NOMO-1 (cell line): ENCODE data around the gene CNTNAP2.

ENCODE experiments used
- DNase-seq, 2 experiments: peaks; one replicate each; lab custom pipeline; 2025; ENCODE audit not compliant: unreplicated experiment in 2 of 2; lab: John Stamatoyannopoulos, UW

CNTNAP2 gene

GRCh38 chr7:146116521-146117222 lies at the start of gene CNTNAP2:
CNTNAP2 (plus strand) TSS chr7:146116801; CDS start chr7:146116877, 76 bp downstream.
- peak in 1 of 2 experiments; percentile 11 for DNase-seq

GRCh38 chr7:146067880-146068279 lies 48.7 kb upstream of the CNTNAP2 start:
- no peak for DNase-seq

DNA sequence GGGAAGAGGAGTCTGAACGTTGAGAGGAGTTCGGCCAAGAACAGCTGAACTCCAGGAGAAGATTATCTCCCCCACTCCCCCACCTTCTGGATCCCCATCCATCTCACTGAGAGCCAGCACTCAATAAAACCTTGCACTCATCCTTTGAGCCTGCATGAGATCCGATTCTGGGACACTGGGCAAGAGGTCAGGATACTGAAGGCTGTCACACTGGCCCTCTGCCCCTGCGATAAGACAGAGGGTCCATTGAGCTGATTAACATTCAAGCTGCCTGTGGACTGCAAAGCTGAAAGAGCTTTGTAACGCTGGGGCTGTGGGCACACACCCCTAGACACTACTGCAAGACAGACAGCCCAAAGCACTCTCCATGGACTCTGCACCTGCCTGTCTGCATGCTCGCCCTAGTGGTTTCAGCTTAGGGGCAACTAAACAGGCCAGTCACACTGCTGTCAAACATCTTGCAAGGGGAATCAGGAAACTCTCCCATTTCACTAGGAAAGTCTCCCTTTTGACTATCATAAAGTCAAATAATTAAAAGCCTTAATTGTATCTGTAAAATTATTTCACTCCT lies 42.3 kb upstream of the CNTNAP2 start:
- DNase-seq = no peak

DNA sequence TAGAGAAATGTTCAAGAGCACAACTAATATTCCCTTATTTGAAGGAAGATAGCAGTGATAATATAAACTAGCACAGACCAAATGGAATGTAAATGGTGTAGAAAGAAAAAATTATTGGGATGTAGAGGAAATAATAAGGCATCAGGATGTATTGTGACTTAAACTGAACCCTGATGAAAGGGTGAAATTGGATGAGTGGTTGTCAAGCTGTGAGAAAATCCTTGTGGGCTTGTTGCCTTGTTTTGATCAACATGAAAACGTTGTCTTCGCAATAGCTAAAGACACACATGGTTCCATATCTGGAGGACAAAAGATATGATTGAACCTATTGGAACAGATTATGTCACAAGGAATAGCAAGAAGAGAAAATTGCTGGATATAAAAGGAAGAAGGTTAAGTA lies 40.3 kb upstream of the CNTNAP2 start:
- DNase-seq = no peak

GRCh38 chr7:146084086-146084485 lies 32.5 kb upstream of the CNTNAP2 start:
- DNase-seq = no peak

GRCh38 chr7:146090023-146090645 lies 26.5 kb upstream of the CNTNAP2 start:
- DNase-seq = peak in 1 of 2 experiments; percentile 12

GRCh38 chr7:146094356-146094755 lies 22.2 kb upstream of the CNTNAP2 start:
- no peak for DNase-seq

GRCh38 chr7:146096994-146097393 lies 19.6 kb upstream of the CNTNAP2 start:
- DNase-seq = no peak

- no peak for DNase-seq
Measured at GRCh38 chr7:146106319-146106718, 10.3 kb upstream of the CNTNAP2 start.

DNA sequence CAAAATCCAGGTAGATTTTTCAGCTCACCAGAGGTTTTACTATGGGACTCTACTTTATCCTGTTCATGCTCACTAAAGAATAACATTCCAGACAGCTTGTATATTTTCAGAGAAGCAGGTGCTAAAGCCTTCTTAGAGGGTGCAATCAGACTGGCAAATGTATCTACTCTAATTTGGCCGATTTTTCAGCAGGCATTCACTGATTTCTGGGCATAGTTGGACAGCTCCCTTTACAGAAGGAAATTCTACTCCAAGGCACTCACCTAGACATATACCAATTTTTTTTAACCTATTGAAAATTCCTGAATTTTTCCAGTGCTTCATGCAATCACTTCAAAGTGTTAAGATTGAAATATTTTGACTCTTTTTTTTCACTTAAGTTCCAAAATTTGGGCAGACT lies 3.8 kb upstream of the CNTNAP2 start:
- no peak for DNase-seq

GRCh38 chr7:146115548-146115850 lies 1.1 kb upstream of the CNTNAP2 start:
- DNase-seq = no peak

- DNase-seq = peak in 1 of 2 experiments; percentile 26
Measured at GRCh38 chr7:146115851-146116520, 615 bp upstream of the CNTNAP2 start.

- no peak for DNase-seq
Measured at GRCh38 chr7:146117576-146117975, 975 bp downstream of the CNTNAP2 start.

DNA sequence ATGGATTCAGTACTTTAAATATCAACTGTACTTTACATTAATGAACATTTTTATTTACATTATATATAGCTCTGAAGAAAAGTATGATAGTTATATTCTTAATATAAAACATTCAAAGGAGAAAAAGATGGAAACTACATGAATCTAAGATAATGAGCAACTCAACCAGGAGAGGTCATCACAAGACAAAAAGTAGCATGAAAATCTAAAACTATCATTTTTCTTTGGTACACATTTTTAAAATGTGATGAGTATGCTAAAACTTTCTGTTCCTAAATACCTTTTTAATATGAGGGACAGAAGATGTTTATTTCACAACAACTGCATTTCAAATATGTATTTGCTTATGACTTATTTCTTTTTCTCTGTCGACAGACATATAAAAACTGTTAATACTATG lies 2.4 kb downstream of the CNTNAP2 start:
- no peak for DNase-seq

DNA sequence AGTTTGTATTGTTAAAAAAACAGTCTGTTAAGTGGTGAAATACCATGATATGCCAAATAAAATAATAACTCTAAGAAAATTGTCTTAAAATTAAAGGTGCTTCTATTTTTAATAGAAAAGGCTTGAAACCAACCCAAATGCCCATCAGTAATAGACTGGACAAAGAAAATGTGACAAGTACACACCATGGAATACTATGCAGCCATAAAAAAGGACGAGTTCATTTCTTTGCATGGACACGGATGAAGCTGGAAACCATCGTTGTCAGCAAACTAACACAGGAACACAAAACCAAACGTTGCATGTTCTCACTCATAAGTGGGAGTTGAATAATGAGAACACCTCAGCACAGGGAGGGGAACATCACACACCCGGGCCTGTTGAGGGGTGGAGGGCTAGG lies 7.1 kb downstream of the CNTNAP2 start:
- no peak for DNase-seq

DNA sequence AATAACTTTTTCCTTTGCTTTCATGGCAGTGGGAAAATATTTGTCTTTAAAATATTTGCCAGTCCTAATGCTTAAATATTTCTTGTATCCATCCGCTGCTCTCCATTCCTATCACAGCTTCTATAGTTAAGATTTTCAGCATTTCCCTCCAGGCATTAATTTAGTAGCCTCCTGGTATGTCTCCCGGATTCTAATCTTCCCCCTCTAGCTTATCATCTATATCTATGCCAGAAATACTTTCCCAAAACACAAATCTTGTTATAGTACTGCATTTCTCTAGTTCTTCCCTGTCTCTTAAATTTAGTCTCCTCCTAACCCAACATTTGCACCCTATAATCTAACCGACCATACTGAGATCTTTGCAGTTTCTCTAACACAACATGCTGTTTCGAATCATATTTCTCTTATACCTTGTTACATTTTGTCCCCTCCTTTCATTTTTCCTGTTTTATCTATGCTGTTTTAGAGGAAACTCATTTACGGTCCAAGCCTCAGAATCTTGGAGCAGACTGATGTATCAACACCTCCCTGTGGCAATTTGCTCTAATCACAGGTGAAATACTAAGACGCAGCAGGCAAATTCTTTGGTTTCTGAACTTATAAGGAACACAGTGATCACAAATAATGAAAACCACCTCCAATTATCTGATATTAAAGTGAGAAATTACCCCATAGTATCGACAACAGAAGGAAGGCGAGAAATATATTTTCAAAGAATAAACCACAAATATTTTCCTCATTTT lies 10.3 kb downstream of the CNTNAP2 start:
- DNase-seq = no peak

DNA sequence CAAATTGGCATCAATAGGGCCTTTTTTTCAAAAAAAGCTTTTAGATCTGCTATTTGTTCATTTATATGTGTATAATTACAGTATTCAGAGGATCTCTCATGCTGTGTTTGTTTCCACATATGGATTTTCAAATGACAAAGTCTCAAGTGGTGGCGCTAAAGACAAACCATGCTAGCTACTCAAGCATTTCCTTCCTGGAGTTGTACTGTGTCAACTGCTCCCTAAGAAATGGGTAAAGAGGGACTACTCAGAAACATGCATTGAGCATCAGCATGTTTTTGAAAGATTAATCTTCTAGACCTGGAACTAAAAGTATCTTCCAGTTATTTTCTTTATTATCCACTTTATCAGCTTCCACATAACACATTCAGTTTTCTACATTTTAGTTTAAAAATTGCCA lies 12.7 kb downstream of the CNTNAP2 start:
- no peak for DNase-seq

DNA sequence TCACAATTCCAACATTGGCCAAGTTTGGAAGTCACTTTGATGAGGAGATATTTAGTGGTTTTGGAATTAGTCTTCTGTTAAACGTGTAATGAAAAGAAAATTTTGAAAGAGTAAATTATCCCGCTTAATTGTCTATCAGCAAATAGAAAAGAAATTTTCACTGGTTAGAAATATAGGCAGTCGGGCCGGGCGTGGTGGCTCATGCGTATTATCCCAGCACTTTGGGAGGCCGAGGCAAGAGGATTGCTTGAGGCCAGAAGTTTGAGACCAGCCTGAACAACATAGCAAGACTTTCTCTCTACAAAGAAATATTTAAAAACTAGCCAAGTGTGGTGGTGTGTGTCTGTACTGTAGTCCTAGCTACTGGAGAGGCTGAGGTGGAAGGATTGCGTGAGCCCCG lies 13.4 kb downstream of the CNTNAP2 start:
- DNase-seq = no peak

DNA sequence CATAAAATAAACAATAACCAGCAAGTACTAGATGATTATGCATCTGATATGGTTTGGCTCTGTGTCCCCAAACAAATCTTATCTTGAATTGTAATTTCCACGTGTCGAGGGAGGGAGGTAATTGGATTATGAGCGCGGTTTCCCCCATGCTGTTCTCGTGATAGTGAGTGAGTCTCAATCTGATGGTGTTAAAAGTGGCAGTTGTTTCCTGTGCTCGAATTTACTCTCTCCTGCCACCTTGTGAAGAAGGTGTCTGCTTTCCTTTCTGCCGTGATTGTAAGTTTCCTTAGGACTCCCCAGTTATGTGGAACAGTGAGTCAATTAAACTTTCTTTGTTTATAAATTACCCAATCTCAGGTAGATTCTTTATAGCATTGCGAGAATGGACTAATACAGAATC lies 15.1 kb downstream of the CNTNAP2 start:
- no peak for DNase-seq

- no peak for DNase-seq
Measured at GRCh38 chr7:146136357-146136875, 19.8 kb downstream of the CNTNAP2 start.

- DNase-seq = no peak
Measured at GRCh38 chr7:146138926-146139325, 22.3 kb downstream of the CNTNAP2 start.
